ENCODE data around the gene PRICKLE1.

PRICKLE1 gene

GRCh38 chr12:42510823-42511222 is 78.7 kb downstream of the PRICKLE1 start:
- Histone ChIP-seq H3K9ac (ENCODE audit: low read depth, low read length, poor library complexity, severe bottlenecking) (no peak overlapping the region), H3K4me3 (ENCODE audit: low read length, poor library complexity, severe bottlenecking) (no peak overlapping the region), H3K27me3 (ENCODE audit: insufficient read depth, low read length, poor library complexity, severe bottlenecking) (no peaks in the 10 kb centered on the region), H4K20me1 (ENCODE audit: insufficient read depth, low read length, poor library complexity, severe bottlenecking) (no peaks in the 10 kb centered on the region), H2AFZ (ENCODE audit: low read length) (no peak overlapping the region), H3K4me2 (ENCODE audit: low read depth, low read length, poor library complexity, severe bottlenecking) (no peak overlapping the region), H3K79me2 (ENCODE audit: insufficient read depth, low read length) (no peaks in the 10 kb centered on the region), H3K9me2 (replicated peaks; ENCODE audit: low read depth, low read length) (no peaks in the 10 kb centered on the region), H3K36me3 (ENCODE audit: insufficient read depth, low read length) (no peaks in the 10 kb centered on the region), H3K4me1 (ENCODE audit: insufficient read depth, low read length, poor library complexity, severe bottlenecking) (no peaks in the 10 kb centered on the region), H3K9me3 (ENCODE audit: insufficient read depth, low read depth, low read length) (no peaks in the 10 kb centered on the region), H3F3A (ENCODE audit: low read depth) (no peaks in the 10 kb centered on the region)
- TF ChIP-seq EZH2phosphoT487 (IDR thresholded peaks at IDR 0.05; ENCODE audit: borderline replicate concordance) = no peak
- TF ChIP-seq, protein P1, sequence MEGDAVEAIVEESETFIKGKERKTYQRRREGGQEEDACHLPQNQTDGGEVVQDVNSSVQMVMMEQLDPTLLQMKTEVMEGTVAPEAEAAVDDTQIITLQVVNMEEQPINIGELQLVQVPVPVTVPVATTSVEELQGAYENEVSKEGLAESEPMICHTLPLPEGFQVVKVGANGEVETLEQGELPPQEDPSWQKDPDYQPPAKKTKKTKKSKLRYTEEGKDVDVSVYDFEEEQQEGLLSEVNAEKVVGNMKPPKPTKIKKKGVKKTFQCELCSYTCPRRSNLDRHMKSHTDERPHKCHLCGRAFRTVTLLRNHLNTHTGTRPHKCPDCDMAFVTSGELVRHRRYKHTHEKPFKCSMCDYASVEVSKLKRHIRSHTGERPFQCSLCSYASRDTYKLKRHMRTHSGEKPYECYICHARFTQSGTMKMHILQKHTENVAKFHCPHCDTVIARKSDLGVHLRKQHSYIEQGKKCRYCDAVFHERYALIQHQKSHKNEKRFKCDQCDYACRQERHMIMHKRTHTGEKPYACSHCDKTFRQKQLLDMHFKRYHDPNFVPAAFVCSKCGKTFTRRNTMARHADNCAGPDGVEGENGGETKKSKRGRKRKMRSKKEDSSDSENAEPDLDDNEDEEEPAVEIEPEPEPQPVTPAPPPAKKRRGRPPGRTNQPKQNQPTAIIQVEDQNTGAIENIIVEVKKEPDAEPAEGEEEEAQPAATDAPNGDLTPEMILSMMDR (conservative IDR thresholded peaks at IDR 0.05; ENCODE audit: low read length) = no peak

DNA sequence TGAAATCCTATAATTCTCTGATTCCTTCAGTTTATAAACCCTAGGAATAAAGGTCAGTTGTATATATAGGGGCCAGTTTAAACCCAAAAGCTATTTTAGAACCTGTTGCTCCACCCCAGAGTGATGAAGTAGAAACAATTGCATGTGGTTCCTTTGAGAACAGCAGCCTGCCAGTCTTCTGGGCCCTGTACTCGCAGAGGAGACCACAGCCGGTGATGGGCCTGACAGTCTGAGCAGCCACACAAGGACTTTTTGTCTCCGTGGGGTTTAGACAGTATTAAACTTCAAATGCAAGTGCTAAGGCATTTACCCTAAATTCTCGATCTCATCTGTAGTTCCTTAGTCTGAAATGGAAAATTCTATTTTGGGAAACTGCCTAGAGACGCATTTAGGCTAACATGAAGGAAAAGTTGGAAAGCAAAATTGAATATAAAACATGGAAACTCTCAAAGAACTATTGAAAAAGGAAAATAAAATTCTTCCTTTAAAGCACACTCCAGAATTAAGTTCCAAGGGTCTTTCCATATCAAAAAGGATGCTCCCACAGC is 80.6 kb downstream of the PRICKLE1 start:
- Histone ChIP-seq H4K20me1 (ENCODE audit: insufficient read depth, low read length, poor library complexity, severe bottlenecking) (no peaks in the 10 kb centered on the region), H3K79me2 (ENCODE audit: insufficient read depth, low read length) (no peaks in the 10 kb centered on the region), H3K9me3 (ENCODE audit: insufficient read depth, low read depth, low read length) (no peaks in the 10 kb centered on the region), H3K4me2 (ENCODE audit: low read depth, low read length, poor library complexity, severe bottlenecking) (no peak overlapping the region), H3K36me3 (ENCODE audit: insufficient read depth, low read length) (no peaks in the 10 kb centered on the region), H3F3A (ENCODE audit: low read depth) (no peaks in the 10 kb centered on the region), H3K9me2 (replicated peaks; ENCODE audit: low read depth, low read length) (no peaks in the 10 kb centered on the region), H3K9ac (ENCODE audit: low read depth, low read length, poor library complexity, severe bottlenecking) (no peak overlapping the region), H3K4me3 (ENCODE audit: low read length, poor library complexity, severe bottlenecking) (no peak overlapping the region), H3K27me3 (ENCODE audit: insufficient read depth, low read length, poor library complexity, severe bottlenecking) (no peaks in the 10 kb centered on the region), H2AFZ (ENCODE audit: low read length) (no peak overlapping the region), H3K4me1 (ENCODE audit: insufficient read depth, low read length, poor library complexity, severe bottlenecking) (no peaks in the 10 kb centered on the region)
- TF ChIP-seq EZH2phosphoT487 (IDR thresholded peaks at IDR 0.05; ENCODE audit: borderline replicate concordance) = no peak
- TF ChIP-seq, protein P1 (conservative IDR thresholded peaks at IDR 0.05; ENCODE audit: low read length) = no peak

DNA sequence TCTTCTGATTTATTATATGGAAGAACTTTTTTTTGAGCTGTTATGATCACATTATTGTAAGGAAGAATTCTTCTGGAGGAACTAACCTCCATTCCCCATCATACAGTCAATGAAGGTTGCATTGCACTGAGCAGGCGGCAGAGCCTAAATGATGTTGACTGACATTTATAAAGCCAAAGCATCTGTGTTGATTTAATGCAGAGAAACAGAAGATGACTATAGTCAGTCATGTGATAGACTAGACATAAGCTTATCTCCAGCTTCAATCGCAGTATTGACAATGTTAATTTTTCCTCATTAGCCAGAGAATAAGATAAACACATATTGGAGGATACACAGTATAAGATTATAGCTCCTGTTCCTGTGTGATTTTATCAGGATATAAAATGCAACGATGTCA is 82.0 kb downstream of the PRICKLE1 start:
- no peak for TF ChIP-seq EZH2phosphoT487 (IDR thresholded peaks at IDR 0.05; ENCODE audit: borderline replicate concordance)
- TF ChIP-seq, protein P1 (conservative IDR thresholded peaks at IDR 0.05; ENCODE audit: low read length) = no peak
- Histone ChIP-seq H3K4me1 (ENCODE audit: insufficient read depth, low read length, poor library complexity, severe bottlenecking) (no peaks in the 10 kb centered on the region), H3K36me3 (ENCODE audit: insufficient read depth, low read length) (no peaks in the 10 kb centered on the region), H3K4me2 (ENCODE audit: low read depth, low read length, poor library complexity, severe bottlenecking) (no peak overlapping the region), H2AFZ (ENCODE audit: low read length) (no peak overlapping the region), H3F3A (ENCODE audit: low read depth) (no peaks in the 10 kb centered on the region), H3K79me2 (ENCODE audit: insufficient read depth, low read length) (no peaks in the 10 kb centered on the region), H3K9me2 (replicated peaks; ENCODE audit: low read depth, low read length) (no peaks in the 10 kb centered on the region), H3K27me3 (ENCODE audit: insufficient read depth, low read length, poor library complexity, severe bottlenecking) (no peaks in the 10 kb centered on the region), H3K4me3 (ENCODE audit: low read length, poor library complexity, severe bottlenecking) (no peak overlapping the region), H3K9me3 (ENCODE audit: insufficient read depth, low read depth, low read length) (no peaks in the 10 kb centered on the region), H4K20me1 (ENCODE audit: insufficient read depth, low read length, poor library complexity, severe bottlenecking) (no peaks in the 10 kb centered on the region), H3K9ac (ENCODE audit: low read depth, low read length, poor library complexity, severe bottlenecking) (no peak overlapping the region)

Data from Loucy (cell line).